Gastroesophageal sphincter (tissue), 4 donors: ENCODE data around the gene PRSS22. TPM values are rescaled to one million over a fixed set of nuclear protein-coding genes. Genes with fewer than 3 reads are reported as not detected.

Experiments used
- ATAC-seq: fragments of 150-250 bp; one replicate; pipeline ENCODE4 v1.9.1; 2016; ENCODE audit warnings: mild to moderate bottlenecking, moderate library complexity
- H3K27ac ChIP-seq, 4 donors: fragments of 200-600 bp; sonication (generic) in 3 of 4; 1 replicate in 3 of 4; 2 replicates in 1 of 4; pipeline ENCODE4 v1.5.1; 2016 to 2019
- H3K27me3 ChIP-seq: fragments of 200-600 bp; sonication (generic); one replicate; pipeline ENCODE4 v1.5.1; 2019
- H3K36me3 ChIP-seq, 2 donors: fragments of 200-600 bp; sonication (generic); one replicate each; pipeline ENCODE4 v1.5.1; 2019; ENCODE audit warnings: control low read depth in 1 of 2
- H3K4me1 ChIP-seq, 3 donors: fragments of 200-600 bp; sonication (generic); 1 replicate in 2 of 3; 2 replicates in 1 of 3; pipeline ENCODE4 v1.5.1; 2016 to 2019; ENCODE audit warnings: control low read depth in 2 of 3
- H3K4me3 ChIP-seq, 2 donors: fragments of 200-600 bp; sonication (generic); one replicate each; pipeline ENCODE4 v1.5.1; 2019; ENCODE audit warnings: mild to moderate bottlenecking in 1 of 2, moderate library complexity in 1 of 2
- H3K9me3 ChIP-seq, 3 donors: fragments of 200-600 bp; sonication (generic); one replicate each; pipeline ENCODE4 v1.5.1; 2017 to 2019; ENCODE audit warnings: control low read depth in 2 of 3
- EP300 ChIP-seq: sonication (generic); formaldehyde crosslinking; IDR thresholded peaks from one replicate; pipeline ENCODE4 v1.6.1; 2017; ENCODE audit warnings: antibody characterized with exemption, mild to moderate bottlenecking
- POLR2A ChIP-seq, 2 donors: fragments of 450-650 bp; IDR thresholded peaks; one replicate each; pipeline ENCODE4 v1.6.1; 2017; ENCODE audit warnings: antibody characterized with exemption in 2 of 2, mild to moderate bottlenecking in 2 of 2, moderate library complexity in 1 of 2
- POLR2AphosphoS5 ChIP-seq: sonication (generic); formaldehyde crosslinking; IDR thresholded peaks from one replicate; pipeline ENCODE4 v1.6.1; 2017; ENCODE audit warnings: antibody characterized with exemption
- WGBS, 2 donors: methylation state at CpG; one replicate each; pipeline ENCODE4 v1.1.5; 2018; ENCODE audit warnings: low coverage in 1 of 2; 5-methylcytosine and 5-hydroxymethylcytosine counted together
- total RNA-seq, 4 donors: library from RNA; depleted of rRNA; stranded (reverse); fragments of >200 nt; gene quantifications; one replicate each; pipeline ENCODE4 v1.1.0, GENCODE V29; 2016
- TF ChIP-seq, protein P1 (sequence below), 4 experiments: fragments of 200-600 bp in 2 of 4; fragments of 450-650 bp in 2 of 4; sonication (generic) in 1 of 4; IDR thresholded peaks; one replicate each; pipeline ENCODE4 v1.5.1; 2017 to 2019; ENCODE audit warnings: antibody characterized with exemption in 4 of 4, mild to moderate bottlenecking in 2 of 4, moderate library complexity in 2 of 4

PRSS22 gene
- total RNA-seq, 4 donors from 2014 or later = 1.0 to 2.7 TPM; not detected in 2

DNA sequence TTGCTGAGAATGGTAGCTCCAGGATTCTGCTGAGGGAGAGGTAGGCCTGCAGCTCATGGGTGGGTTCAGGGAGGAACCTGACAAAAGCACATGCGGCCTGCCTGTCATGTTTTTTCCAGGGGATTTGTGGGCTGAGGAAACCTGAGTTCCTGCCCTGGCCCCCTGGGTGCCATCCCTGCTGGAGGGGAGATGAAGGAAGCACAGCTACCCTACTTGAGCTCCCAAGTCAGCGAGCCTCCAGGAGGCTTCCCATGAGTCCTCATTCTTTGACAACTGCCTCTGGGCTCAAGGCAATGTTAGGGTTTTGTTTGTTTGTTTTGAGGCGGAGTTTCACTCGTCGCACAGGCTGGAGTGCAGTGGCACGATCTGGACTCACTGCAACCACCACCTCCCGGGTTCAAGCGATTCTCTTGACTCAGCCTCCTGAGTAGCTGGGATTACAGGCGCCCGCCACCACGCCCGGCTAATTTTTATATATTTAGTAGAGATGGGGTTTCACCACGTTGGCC, 41.6 kb upstream of the PRSS22 start:
- Histone ChIP-seq H3K4me3 (no peak overlapping the region), H3K9me3 (no peaks in the 10 kb centered on the region), H3K27me3 (no peaks in the 10 kb centered on the region), H3K27ac (no peak overlapping the region), H3K4me1 (peaks cover 0 to 9% (median 3%) of the 10 kb centered on the region in 3 donors), H3K36me3 (peaks cover 0 to 65% of the 10 kb centered on the region in 2 donors)
- no peak for ATAC-seq
- no peak for TF ChIP-seq POLR2A (IDR thresholded peaks at IDR 0.05)
- TF ChIP-seq EP300 = no peak
- TF ChIP-seq POLR2AphosphoS5 = no peak
- TF ChIP-seq, protein P1, sequence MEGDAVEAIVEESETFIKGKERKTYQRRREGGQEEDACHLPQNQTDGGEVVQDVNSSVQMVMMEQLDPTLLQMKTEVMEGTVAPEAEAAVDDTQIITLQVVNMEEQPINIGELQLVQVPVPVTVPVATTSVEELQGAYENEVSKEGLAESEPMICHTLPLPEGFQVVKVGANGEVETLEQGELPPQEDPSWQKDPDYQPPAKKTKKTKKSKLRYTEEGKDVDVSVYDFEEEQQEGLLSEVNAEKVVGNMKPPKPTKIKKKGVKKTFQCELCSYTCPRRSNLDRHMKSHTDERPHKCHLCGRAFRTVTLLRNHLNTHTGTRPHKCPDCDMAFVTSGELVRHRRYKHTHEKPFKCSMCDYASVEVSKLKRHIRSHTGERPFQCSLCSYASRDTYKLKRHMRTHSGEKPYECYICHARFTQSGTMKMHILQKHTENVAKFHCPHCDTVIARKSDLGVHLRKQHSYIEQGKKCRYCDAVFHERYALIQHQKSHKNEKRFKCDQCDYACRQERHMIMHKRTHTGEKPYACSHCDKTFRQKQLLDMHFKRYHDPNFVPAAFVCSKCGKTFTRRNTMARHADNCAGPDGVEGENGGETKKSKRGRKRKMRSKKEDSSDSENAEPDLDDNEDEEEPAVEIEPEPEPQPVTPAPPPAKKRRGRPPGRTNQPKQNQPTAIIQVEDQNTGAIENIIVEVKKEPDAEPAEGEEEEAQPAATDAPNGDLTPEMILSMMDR (IDR thresholded peaks at IDR 0.05) = no peak
- 44 to 67% methylated on average over 1 to 3 of the region's 13 CpGs for WGBS, 2 donors

DNA sequence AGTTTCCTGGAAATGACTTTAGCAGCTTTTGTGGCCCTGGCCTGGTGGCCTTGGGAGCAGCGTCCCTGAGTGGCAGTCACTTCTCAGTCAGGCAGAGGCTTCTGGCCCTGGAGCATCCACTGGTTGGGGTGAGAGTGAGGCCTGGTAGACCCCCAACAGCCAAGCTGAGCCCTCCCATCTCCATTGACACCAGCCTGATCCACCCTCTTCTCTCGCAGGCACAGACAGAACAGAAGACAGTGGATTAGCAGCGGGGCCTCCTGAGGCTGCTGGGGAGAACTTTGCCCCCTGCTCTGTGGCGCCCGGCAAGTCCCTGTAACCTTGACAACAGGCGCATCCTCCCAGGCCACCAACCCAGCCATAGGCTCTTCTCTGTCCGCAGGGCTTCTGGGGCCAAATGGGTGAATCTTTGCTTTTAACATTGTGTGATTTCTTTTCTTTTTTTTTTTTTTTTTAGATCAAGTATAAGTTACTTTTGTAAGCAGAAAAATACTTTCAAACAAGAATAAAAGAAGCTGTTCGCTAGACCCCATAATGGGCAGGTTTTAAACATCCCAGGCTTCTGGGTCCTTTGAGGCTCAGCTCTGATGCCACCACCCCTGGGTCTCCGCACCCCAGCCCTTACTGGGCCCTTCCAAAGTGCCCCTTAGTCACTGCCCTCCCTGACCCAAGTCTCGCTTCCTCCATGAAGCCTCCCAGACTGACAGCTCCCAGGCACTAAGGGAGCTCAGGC, 41.0 kb upstream of the PRSS22 start:
- Histone ChIP-seq H3K27ac (no peak overlapping the region), H3K9me3 (no peaks in the 10 kb centered on the region), H3K4me1 (peaks cover 0 to 8% (median 3%) of the 10 kb centered on the region in 3 donors), H3K36me3 (peaks cover 0 to 68% of the 10 kb centered on the region in 2 donors), H3K4me3 (no peak overlapping the region), H3K27me3 (no peaks in the 10 kb centered on the region)
- 83% methylated on average over 2 to 7 of the region's 10 CpGs for WGBS, 2 donors
- no peak for TF ChIP-seq POLR2AphosphoS5
- ATAC-seq = no peak

DNA sequence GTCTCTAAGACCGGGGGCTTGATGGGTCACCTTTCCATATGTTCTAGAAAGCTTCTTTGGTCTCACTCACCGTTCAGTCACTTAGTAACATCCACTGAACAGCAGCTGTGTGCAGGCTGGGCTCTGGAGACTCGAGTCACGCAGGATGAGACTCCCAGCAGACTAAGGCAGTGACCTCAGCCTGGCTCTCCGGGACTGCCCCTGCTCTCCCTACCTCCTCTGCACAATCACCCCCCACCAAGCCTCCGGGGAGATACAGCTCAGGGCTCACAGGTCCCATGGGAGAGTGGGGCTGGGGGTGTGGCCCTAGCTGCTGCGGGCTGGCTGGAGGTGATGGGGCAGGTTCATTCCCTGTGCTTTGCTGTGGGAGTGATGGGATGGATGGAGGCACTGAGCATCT, 39.1 kb upstream of the PRSS22 start:
- ATAC-seq = no peak
- Histone ChIP-seq H3K27ac (no peak overlapping the region), H3K36me3 (peaks cover 0 to 68% of the 10 kb centered on the region in 2 donors), H3K27me3 (no peaks in the 10 kb centered on the region), H3K4me1 (no peaks in the 10 kb centered on the region), H3K9me3 (no peaks in the 10 kb centered on the region), H3K4me3 (no peak overlapping the region)
- 60 to 92% methylated on average over 2 to 6 of the region's 7 CpGs for WGBS, 2 donors
- TF ChIP-seq, protein P1 (IDR thresholded peaks at IDR 0.05) = no peak
- TF ChIP-seq POLR2AphosphoS5 = no peak
- no peak for TF ChIP-seq EP300
- no peak for TF ChIP-seq POLR2A (IDR thresholded peaks at IDR 0.05)

DNA sequence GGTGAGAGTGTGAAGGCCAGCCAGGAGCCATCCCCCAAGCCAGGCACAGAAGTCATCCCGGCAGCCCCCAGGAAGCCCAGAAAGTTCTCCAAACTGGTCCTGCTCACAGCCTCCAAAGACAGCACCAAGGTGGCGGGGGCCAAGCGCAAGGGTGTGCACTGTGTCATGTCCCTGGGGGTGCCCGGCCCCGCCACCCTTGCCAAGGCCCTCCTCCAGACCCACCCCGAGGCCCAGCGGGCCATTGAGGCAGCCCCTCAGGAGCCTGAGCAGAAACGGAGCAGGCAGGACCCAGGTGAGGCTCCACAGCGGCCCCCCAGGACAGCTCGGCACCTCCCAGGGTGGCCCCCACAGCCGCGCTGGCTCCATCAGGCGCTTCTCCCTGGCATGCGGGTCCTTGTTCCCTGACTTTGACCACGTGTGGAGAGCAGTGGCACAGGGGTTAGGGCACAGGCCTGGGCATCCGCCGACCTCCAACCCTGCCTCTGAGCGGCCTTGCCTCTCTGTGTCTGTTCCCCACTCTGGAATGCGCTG, 38.6 kb upstream of the PRSS22 start:
- Histone ChIP-seq H3K27ac (no peak overlapping the region), H3K4me3 (no peak overlapping the region), H3K9me3 (no peaks in the 10 kb centered on the region), H3K27me3 (no peaks in the 10 kb centered on the region), H3K4me1 (peaks cover 0 to under 1% (median 0%) of the 10 kb centered on the region in 3 donors), H3K36me3 (peaks cover 0 to 68% of the 10 kb centered on the region in 2 donors)
- TF ChIP-seq EP300 (no peak), POLR2A (IDR thresholded peaks at IDR 0.05) (no peak), POLR2AphosphoS5 (no peak)
- TF ChIP-seq, protein P1 (IDR thresholded peaks at IDR 0.05) = no peak
- 81% methylated on average over 3 of the region's 19 CpGs; no CpG with 5 or more reads in 1 of the 2 donors for WGBS, 2 donors
- no peak for ATAC-seq

DNA sequence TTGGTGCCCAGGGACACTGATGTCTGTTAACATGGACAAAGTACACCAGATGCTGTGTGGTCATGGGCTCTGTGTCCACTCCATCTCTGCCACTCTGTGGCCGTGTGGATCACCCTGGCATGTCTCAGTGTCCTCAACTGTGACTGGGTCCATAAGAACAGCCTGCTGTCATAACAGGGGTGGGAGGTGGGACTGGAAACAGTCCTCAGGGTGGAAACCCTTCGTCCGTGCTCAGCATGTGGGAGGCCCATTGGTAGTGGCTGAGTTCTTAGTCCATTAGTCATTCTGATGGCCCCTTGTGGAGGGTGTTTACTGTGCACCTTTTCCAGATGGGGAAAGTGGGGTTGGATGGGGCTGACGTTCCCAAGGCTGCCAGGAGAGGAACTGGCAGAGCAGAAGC, 37.8 kb upstream of the PRSS22 start:
- no peak overlapping the region for H3K27ac ChIP-seq
- WGBS, 2 donors = 37 to 80% methylated on average over 1 to 2 of the region's 4 CpGs
- H3K9me3 ChIP-seq = no peaks in the 10 kb centered on the region
- TF ChIP-seq POLR2A (IDR thresholded peaks at IDR 0.05) (no peak), EP300 (no peak), POLR2AphosphoS5 (no peak)
- TF ChIP-seq, protein P1 (IDR thresholded peaks at IDR 0.05) = no peak
- H3K4me1 ChIP-seq = peaks cover 0 to 7% (median 0%) of the 10 kb centered on the region in 3 donors
- H3K4me3 ChIP-seq = no peak overlapping the region
- H3K36me3 ChIP-seq = peaks cover 0 to 65% of the 10 kb centered on the region in 2 donors
- no peaks in the 10 kb centered on the region for H3K27me3 ChIP-seq
- no peak for ATAC-seq
